Gastroesophageal sphincter (tissue), 4 donors: ENCODE data around the gene KRTAP16-1. TPM values are rescaled to one million over a fixed set of nuclear protein-coding genes. Genes with fewer than 3 reads are reported as not detected.
"Not testable (repeated sequence)": the region's sequence is repeated elsewhere in the genome, so short reads cannot be mapped to it uniquely, and the experiment has no call there.

Source experiments
- ATAC-seq: fragments of 150-250 bp; one replicate; pipeline ENCODE4 v1.9.1; 2016; ENCODE audit warnings: mild to moderate bottlenecking, moderate library complexity
- H3K27ac ChIP-seq, 4 donors: fragments of 200-600 bp; sonication (generic) in 3 of 4; 1 replicate in 3 of 4; 2 replicates in 1 of 4; pipeline ENCODE4 v1.5.1; 2016 to 2019
- H3K27me3 ChIP-seq: fragments of 200-600 bp; sonication (generic); one replicate; pipeline ENCODE4 v1.5.1; 2019
- H3K36me3 ChIP-seq, 2 donors: fragments of 200-600 bp; sonication (generic); one replicate each; pipeline ENCODE4 v1.5.1; 2019; ENCODE audit warnings: control low read depth in 1 of 2
- H3K4me1 ChIP-seq, 3 donors: fragments of 200-600 bp; sonication (generic); 1 replicate in 2 of 3; 2 replicates in 1 of 3; pipeline ENCODE4 v1.5.1; 2016 to 2019; ENCODE audit warnings: control low read depth in 2 of 3
- H3K4me3 ChIP-seq, 2 donors: fragments of 200-600 bp; sonication (generic); one replicate each; pipeline ENCODE4 v1.5.1; 2019; ENCODE audit warnings: mild to moderate bottlenecking in 1 of 2, moderate library complexity in 1 of 2
- H3K9me3 ChIP-seq, 3 donors: fragments of 200-600 bp; sonication (generic); one replicate each; pipeline ENCODE4 v1.5.1; 2017 to 2019; ENCODE audit warnings: control low read depth in 2 of 3
- CTCF ChIP-seq, 4 experiments: fragments of 200-600 bp in 2 of 4; fragments of 450-650 bp in 2 of 4; sonication (generic) in 1 of 4; IDR thresholded peaks; one replicate each; pipeline ENCODE4 v1.5.1; 2017 to 2019; ENCODE audit warnings: antibody characterized with exemption in 4 of 4, mild to moderate bottlenecking in 2 of 4, moderate library complexity in 2 of 4
- EP300 ChIP-seq: sonication (generic); formaldehyde crosslinking; IDR thresholded peaks from one replicate; pipeline ENCODE4 v1.6.1; 2017; ENCODE audit warnings: antibody characterized with exemption, mild to moderate bottlenecking
- POLR2A ChIP-seq, 2 donors: fragments of 450-650 bp; IDR thresholded peaks; one replicate each; pipeline ENCODE4 v1.6.1; 2017; ENCODE audit warnings: antibody characterized with exemption in 2 of 2, mild to moderate bottlenecking in 2 of 2, moderate library complexity in 1 of 2
- POLR2AphosphoS5 ChIP-seq: sonication (generic); formaldehyde crosslinking; IDR thresholded peaks from one replicate; pipeline ENCODE4 v1.6.1; 2017; ENCODE audit warnings: antibody characterized with exemption
- WGBS, 2 donors: methylation state at CpG; one replicate each; pipeline ENCODE4 v1.1.5; 2018; ENCODE audit warnings: low coverage in 1 of 2; 5-methylcytosine and 5-hydroxymethylcytosine counted together
- total RNA-seq, 4 donors: library from RNA; depleted of rRNA; stranded (reverse); fragments of >200 nt; gene quantifications; one replicate each; pipeline ENCODE4 v1.1.0, GENCODE V29; 2016

Gene KRTAP16-1
- total RNA-seq, 4 donors from 2014 or later: not detected

- H3K36me3 ChIP-seq: no peaks in the 10 kb centered on the region
- 73 to 74% methylated on average over 5 to 7 of the region's 7 CpGs for WGBS, 2 donors
- H3K9me3 ChIP-seq: no peaks in the 10 kb centered on the region
- H3K4me3 ChIP-seq: no peak overlapping the region
- ATAC-seq: no peak
- no peak overlapping the region for H3K27ac ChIP-seq
- no peaks in the 10 kb centered on the region for H3K4me1 ChIP-seq
- H3K27me3 ChIP-seq: no peaks in the 10 kb centered on the region
- no peak for TF ChIP-seq POLR2AphosphoS5
- TF ChIP-seq EP300: no peak
- TF ChIP-seq CTCF (IDR thresholded peaks at IDR 0.05): no peak
- no peak for TF ChIP-seq POLR2A (IDR thresholded peaks at IDR 0.05)
These were observed 39.0 kb upstream of the KRTAP16-1 start for GRCh38 chr17:41347869-41348760.

GRCh38 chr17:41346421-41346820, 37.3 kb upstream of the KRTAP16-1 start:
- H3K9me3 ChIP-seq, H3K27me3 ChIP-seq, H3K36me3 ChIP-seq, H3K4me3 ChIP-seq, H3K27ac ChIP-seq, H3K4me1 ChIP-seq, ATAC-seq: not testable (repeated sequence)
- 60% methylated on average over 3 of the region's 16 CpGs; no CpG with 5 or more reads in 1 of the 2 donors for WGBS, 2 donors

- no peak for TF ChIP-seq CTCF (IDR thresholded peaks at IDR 0.05)
- TF ChIP-seq EP300: no peak
- TF ChIP-seq POLR2A (IDR thresholded peaks at IDR 0.05): no peak
- no peak for TF ChIP-seq POLR2AphosphoS5
- WGBS, 2 donors: 67 to 94% methylated on average over 3 of the region's 3 CpGs
These were observed 36.9 kb upstream of the KRTAP16-1 start for GRCh38 chr17:41345992-41346391.

GRCh38 chr17:41343029-41343428, 33.9 kb upstream of the KRTAP16-1 start:
- ATAC-seq: no peak
- Histone ChIP-seq H3K4me1 (no peaks in the 10 kb centered on the region), H3K4me3 (no peak overlapping the region), H3K27ac (no peak overlapping the region), H3K9me3 (peaks cover 0 to 7% (median 0%) of the 10 kb centered on the region in 3 donors), H3K27me3 (no peaks in the 10 kb centered on the region), H3K36me3 (no peaks in the 10 kb centered on the region)
- WGBS, 2 donors: 79 to 100% methylated on average over 3 of the region's 3 CpGs
- no peak for TF ChIP-seq EP300
- no peak for TF ChIP-seq POLR2A (IDR thresholded peaks at IDR 0.05)
- TF ChIP-seq CTCF (IDR thresholded peaks at IDR 0.05): no peak
- no peak for TF ChIP-seq POLR2AphosphoS5

More at GRCh38 chr17:41345992-41346391, 36.9 kb upstream of the KRTAP16-1 start:
- Histone ChIP-seq H3K36me3 (no peaks in the 10 kb centered on the region), H3K27ac (no peak overlapping the region), H3K9me3 (peaks cover 0 to 7% (median 0%) of the 10 kb centered on the region in 3 donors), H3K4me3 (no peak overlapping the region), H3K4me1 (no peaks in the 10 kb centered on the region), H3K27me3 (no peaks in the 10 kb centered on the region)
- no peak for ATAC-seq

GRCh38 chr17:41340934-41341861, 32.1 kb upstream of the KRTAP16-1 start:
- no peaks in the 10 kb centered on the region for H3K27me3 ChIP-seq
- no peaks in the 10 kb centered on the region for H3K4me1 ChIP-seq
- no peak overlapping the region for H3K27ac ChIP-seq
- no peak for ATAC-seq
- H3K9me3 ChIP-seq: peaks cover 0 to 7% (median 0%) of the 10 kb centered on the region in 3 donors
- TF ChIP-seq POLR2A (IDR thresholded peaks at IDR 0.05) (no peak), CTCF (IDR thresholded peaks at IDR 0.05) (no peak), EP300 (no peak), POLR2AphosphoS5 (no peak)
- 58 to 76% methylated on average over 6 to 7 of the region's 7 CpGs for WGBS, 2 donors
- H3K36me3 ChIP-seq: no peaks in the 10 kb centered on the region
- no peak overlapping the region for H3K4me3 ChIP-seq
